Amniotic stem cell (primary cell): Measurements from ENCODE around the gene USH2A.
A peak's percentile ranks its signal among the peaks of the same experiment; 100 is the strongest.

Experiments used
- DNase-seq: peaks from one replicate; lab custom pipeline; 2025; lab: John Stamatoyannopoulos, UW

USH2A gene

GRCh38 chr1:215643592-215644321 is 779.5 kb downstream of the USH2A start:
- no peak for DNase-seq

- no peak for DNase-seq
Observed at GRCh38 chr1:215640429-215641148, 782.7 kb downstream of the USH2A start.

- peak; percentile 58 for DNase-seq
Observed at GRCh38 chr1:215637041-215637573, 786.1 kb downstream of the USH2A start.

GRCh38 chr1:215636258-215636965 is 786.8 kb downstream of the USH2A start:
- peak; percentile 44 for DNase-seq

- no peak for DNase-seq
Observed at GRCh38 chr1:215635827-215636226, 787.4 kb downstream of the USH2A start.

GRCh38 chr1:215631489-215631888 is 791.8 kb downstream of the USH2A start:
- DNase-seq: peak; percentile 14

- no peak for DNase-seq
Observed at GRCh38 chr1:215631040-215631439, 792.2 kb downstream of the USH2A start.

GRCh38 chr1:215625949-215626348 is 797.3 kb downstream of the USH2A start:
- DNase-seq: no peak

- DNase-seq: no peak
Observed at GRCh38 chr1:215623162-215623561, 800.1 kb downstream of the USH2A start.

- no peak for DNase-seq
Observed at GRCh38 chr1:215617979-215618378, 805.3 kb downstream of the USH2A start.

- no peak for DNase-seq
Observed at GRCh38 chr1:215612391-215612790, 810.9 kb downstream of the USH2A start.

GRCh38 chr1:215608646-215609045 is 814.6 kb downstream of the USH2A start:
- no peak for DNase-seq

GRCh38 chr1:215607412-215607811 is 815.8 kb downstream of the USH2A start:
- no peak for DNase-seq

- peak; percentile 12 for DNase-seq
Observed at GRCh38 chr1:215606564-215607168, 816.6 kb downstream of the USH2A start.

GRCh38 chr1:215606036-215606435 is 817.2 kb downstream of the USH2A start:
- DNase-seq: no peak

- DNase-seq: no peak
Observed at GRCh38 chr1:215605011-215605621, 818.1 kb downstream of the USH2A start.

GRCh38 chr1:215603319-215603718 is 819.9 kb downstream of the USH2A start:
- no peak for DNase-seq

- DNase-seq: no peak
Observed at GRCh38 chr1:215601276-215601675, 822.0 kb downstream of the USH2A start.

GRCh38 chr1:215600867-215601266 is 822.4 kb downstream of the USH2A start:
- DNase-seq: no peak

GRCh38 chr1:215600258-215600792 is 822.9 kb downstream of the USH2A start:
- DNase-seq: no peak

GRCh38 chr1:215599418-215600074 is 823.7 kb downstream of the USH2A start:
- DNase-seq: no peak
